Osteoblast (primary cell): Measurements from ENCODE around the gene POU6F2. TPM values are rescaled to one million over a fixed set of nuclear protein-coding genes. Genes with fewer than 3 reads are reported as not detected.

Experiments
- DNase-seq: peaks from one replicate; pipeline ENCODE4 v3.0.0; 2011; ENCODE audit warnings: low spot score, mixed read lengths; ENCODE audit not compliant: insufficient read length; ENCODE audit errors: missing footprints
- H2AFZ ChIP-seq: 2 replicates; pipeline ENCODE4 v1.6.0; 2011; ENCODE audit warnings: mild to moderate bottlenecking, low read length
- H3K27ac ChIP-seq: 2 replicates; pipeline ENCODE4 v1.5.1; 2011; ENCODE audit warnings: mild to moderate bottlenecking, low read depth, low read length, moderate library complexity
- H3K27me3 ChIP-seq: 2 replicates; pipeline ENCODE4 v1.6.0; 2012; ENCODE audit warnings: mild to moderate bottlenecking, control low read depth, inconsistent platforms, low read length, moderate library complexity; ENCODE audit not compliant: insufficient read depth
- H3K36me3 ChIP-seq: 2 replicates; pipeline ENCODE4 v1.5.1; 2011; ENCODE audit warnings: mild to moderate bottlenecking, low read length, control low read depth, moderate library complexity; ENCODE audit not compliant: insufficient read depth
- H3K4me1 ChIP-seq: 2 replicates; pipeline ENCODE4 v1.5.1; 2011; ENCODE audit warnings: mild to moderate bottlenecking, low read length, control low read depth, moderate library complexity; ENCODE audit not compliant: insufficient read depth
- H3K4me2 ChIP-seq: 2 replicates; pipeline ENCODE4 v1.6.0; 2011; ENCODE audit warnings: mild to moderate bottlenecking, low read length; ENCODE audit not compliant: insufficient read depth
- H3K4me3 ChIP-seq: fragments of 200-600 bp; sonication (generic); 3 replicates; pipeline ENCODE4 v1.5.1; 2012; ENCODE audit warnings: mild to moderate bottlenecking, low read length, inconsistent platforms; ENCODE audit not compliant: insufficient read depth
- H3K79me2 ChIP-seq: 2 replicates; pipeline ENCODE4 v1.6.0; 2012; ENCODE audit warnings: mild to moderate bottlenecking, low read length, control low read depth, inconsistent platforms; ENCODE audit not compliant: insufficient read depth
- H3K9me3 ChIP-seq: 2 replicates; pipeline ENCODE4 v1.5.1; 2011; ENCODE audit warnings: low read depth, low read length, control low read depth
- H4K20me1 ChIP-seq: 2 replicates; pipeline ENCODE4 v1.6.0; 2012; ENCODE audit warnings: mild to moderate bottlenecking, low read length, control low read depth; ENCODE audit not compliant: insufficient read depth
- CTCF ChIP-seq: IDR thresholded peaks from 2 replicates; pipeline ENCODE4 v1.5.1; 2011; ENCODE audit warnings: mild to moderate bottlenecking, low read depth, low read length, moderate library complexity; ENCODE audit errors: extremely low read depth
- total RNA-seq: library from RNA; depleted of rRNA; stranded (reverse); fragments of >200 nt; gene quantifications from 2 replicates; pipeline ENCODE4 v1.2.3, GENCODE V29; 2012

POU6F2 gene
- total RNA-seq, 1 donor: not detected

- Histone ChIP-seq H3K27me3 (peaks cover 7% of the 10 kb centered on the region), H3K4me3 (no peak overlapping the region), H4K20me1 (no peaks in the 10 kb centered on the region), H3K36me3 (no peaks in the 10 kb centered on the region), H2AFZ (no peak overlapping the region), H3K79me2 (no peaks in the 10 kb centered on the region), H3K27ac (no peak overlapping the region), H3K4me2 (no peak overlapping the region), H3K9me3 (no peaks in the 10 kb centered on the region), H3K4me1 (peaks cover 3% of the 10 kb centered on the region)
- TF ChIP-seq CTCF: no peak
- DNase-seq: no peak
These were observed 481.9 kb downstream of the POU6F2 start for GRCh38 chr7:39459636-39460035.

- DNase-seq: no peak
- TF ChIP-seq CTCF: no peak
- H3K9me3 ChIP-seq: no peaks in the 10 kb centered on the region
These were observed 482.8 kb downstream of the POU6F2 start for GRCh38 chr7:39460486-39460885.

GRCh38 chr7:39461263-39461820, 483.6 kb downstream of the POU6F2 start:
- H3K4me1 ChIP-seq: peaks cover 6% of the 10 kb centered on the region
- no peak overlapping the region for H2AFZ ChIP-seq
- DNase-seq: no peak
- H3K4me3 ChIP-seq: no peak overlapping the region
- peaks cover 7% of the 10 kb centered on the region for H3K27me3 ChIP-seq
- H3K9me3 ChIP-seq: no peaks in the 10 kb centered on the region
- no peak overlapping the region for H3K4me2 ChIP-seq
- no peaks in the 10 kb centered on the region for H4K20me1 ChIP-seq
- no peaks in the 10 kb centered on the region for H3K79me2 ChIP-seq
- no peaks in the 10 kb centered on the region for H3K36me3 ChIP-seq
- no peak for TF ChIP-seq CTCF
- no peak overlapping the region for H3K27ac ChIP-seq

More at GRCh38 chr7:39460486-39460885, 482.8 kb downstream of the POU6F2 start:
- H2AFZ ChIP-seq: no peak overlapping the region
- no peaks in the 10 kb centered on the region for H3K79me2 ChIP-seq
- H3K4me1 ChIP-seq: peaks cover 6% of the 10 kb centered on the region
- H4K20me1 ChIP-seq: no peaks in the 10 kb centered on the region
- peaks cover 7% of the 10 kb centered on the region for H3K27me3 ChIP-seq
- H3K36me3 ChIP-seq: no peaks in the 10 kb centered on the region
- no peak overlapping the region for H3K27ac ChIP-seq
- H3K4me3 ChIP-seq: no peak overlapping the region
- H3K4me2 ChIP-seq: no peak overlapping the region

- no peak overlapping the region for H3K4me2 ChIP-seq
- no peak overlapping the region for H2AFZ ChIP-seq
- TF ChIP-seq CTCF: no peak
- no peaks in the 10 kb centered on the region for H3K9me3 ChIP-seq
- DNase-seq: no peak
- H3K4me1 ChIP-seq: peaks cover 6% of the 10 kb centered on the region
- peaks cover 7% of the 10 kb centered on the region for H3K27me3 ChIP-seq
- no peak overlapping the region for H3K27ac ChIP-seq
- H3K4me3 ChIP-seq: no peak overlapping the region
- H4K20me1 ChIP-seq: no peaks in the 10 kb centered on the region
- H3K79me2 ChIP-seq: no peaks in the 10 kb centered on the region
- H3K36me3 ChIP-seq: no peaks in the 10 kb centered on the region
These were observed 485.5 kb downstream of the POU6F2 start for GRCh38 chr7:39463252-39463651.
